Measurements from ENCODE around the gene PTPRG.

The PTPRG gene

DNA sequence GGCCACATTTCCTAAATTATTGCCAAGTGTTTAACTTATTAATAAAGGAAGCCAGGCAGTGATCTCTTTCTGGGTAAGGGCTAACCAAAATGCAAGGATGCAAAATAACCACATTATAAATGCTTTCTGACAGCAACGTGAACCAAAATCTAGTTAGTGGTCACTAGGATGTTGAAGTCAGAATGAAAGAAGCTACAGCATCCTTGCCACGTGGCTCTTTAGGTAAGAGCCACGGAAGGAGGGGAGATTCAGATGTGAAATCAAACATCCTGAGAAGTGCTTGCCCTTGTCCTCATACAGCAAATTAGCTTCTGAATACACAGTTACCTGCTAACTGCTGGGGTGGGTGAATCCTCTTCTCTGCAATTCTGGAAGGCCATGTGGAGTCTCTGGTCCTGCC is 565.7 kb downstream of the PTPRG start:
- no peak for TF ChIP-seq EZH2phosphoT487 (IDR thresholded peaks at IDR 0.05; ENCODE audit: low read depth)
- TF ChIP-seq, protein P1, sequence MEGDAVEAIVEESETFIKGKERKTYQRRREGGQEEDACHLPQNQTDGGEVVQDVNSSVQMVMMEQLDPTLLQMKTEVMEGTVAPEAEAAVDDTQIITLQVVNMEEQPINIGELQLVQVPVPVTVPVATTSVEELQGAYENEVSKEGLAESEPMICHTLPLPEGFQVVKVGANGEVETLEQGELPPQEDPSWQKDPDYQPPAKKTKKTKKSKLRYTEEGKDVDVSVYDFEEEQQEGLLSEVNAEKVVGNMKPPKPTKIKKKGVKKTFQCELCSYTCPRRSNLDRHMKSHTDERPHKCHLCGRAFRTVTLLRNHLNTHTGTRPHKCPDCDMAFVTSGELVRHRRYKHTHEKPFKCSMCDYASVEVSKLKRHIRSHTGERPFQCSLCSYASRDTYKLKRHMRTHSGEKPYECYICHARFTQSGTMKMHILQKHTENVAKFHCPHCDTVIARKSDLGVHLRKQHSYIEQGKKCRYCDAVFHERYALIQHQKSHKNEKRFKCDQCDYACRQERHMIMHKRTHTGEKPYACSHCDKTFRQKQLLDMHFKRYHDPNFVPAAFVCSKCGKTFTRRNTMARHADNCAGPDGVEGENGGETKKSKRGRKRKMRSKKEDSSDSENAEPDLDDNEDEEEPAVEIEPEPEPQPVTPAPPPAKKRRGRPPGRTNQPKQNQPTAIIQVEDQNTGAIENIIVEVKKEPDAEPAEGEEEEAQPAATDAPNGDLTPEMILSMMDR (IDR thresholded peaks at IDR 0.05; ENCODE audit: low read depth, low read length), result no peak
- H3K79me2 ChIP-seq (ENCODE audit: low read length), result no peaks in the 10 kb centered on the region
- H3K4me3 ChIP-seq (ENCODE audit: low read length), result no peak overlapping the region
- H2AFZ ChIP-seq (ENCODE audit: low read depth, low read length), result no peak overlapping the region
- no peaks in the 10 kb centered on the region for H3K36me3 ChIP-seq (replicated peaks; ENCODE audit: low read depth, low read length)
- no peaks in the 10 kb centered on the region for H3K27me3 ChIP-seq (ENCODE audit: low read depth, low read length)
- no peak overlapping the region for H3K27ac ChIP-seq (ENCODE audit: low read length)
- no peak overlapping the region for H3K4me2 ChIP-seq (ENCODE audit: low read length)
- no peak overlapping the region for H3K9ac ChIP-seq (ENCODE audit: low read length)
- H3K4me1 ChIP-seq (ENCODE audit: low read length), result no peaks in the 10 kb centered on the region
- no peaks in the 10 kb centered on the region for H4K20me1 ChIP-seq (ENCODE audit: insufficient read depth, low read length)
- no peaks in the 10 kb centered on the region for H3K9me3 ChIP-seq (ENCODE audit: insufficient read depth, low read length)

DNA sequence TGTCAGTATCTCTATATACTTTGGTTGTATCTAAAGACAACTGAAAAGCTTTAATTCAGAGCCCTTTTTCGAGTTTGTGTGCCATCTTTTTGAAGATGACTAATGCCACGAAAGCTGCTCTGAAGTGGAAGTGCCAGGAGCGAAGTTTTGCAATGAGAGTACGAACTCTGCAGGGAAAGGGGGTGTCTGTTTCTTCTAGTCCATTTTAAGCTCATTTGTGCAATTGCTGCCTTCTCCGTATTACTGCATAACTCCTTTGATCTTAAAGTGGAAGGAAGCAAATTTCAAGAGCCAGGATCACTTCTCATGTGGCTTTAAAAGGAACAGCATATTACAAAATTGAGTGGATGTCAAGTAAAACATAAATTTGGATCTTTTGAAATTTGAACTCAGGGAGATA is 566.7 kb downstream of the PTPRG start:
- Histone ChIP-seq H3K27me3 (ENCODE audit: low read depth, low read length) (no peaks in the 10 kb centered on the region), H3K4me2 (ENCODE audit: low read length) (no peak overlapping the region), H3K36me3 (replicated peaks; ENCODE audit: low read depth, low read length) (no peaks in the 10 kb centered on the region)

DNA sequence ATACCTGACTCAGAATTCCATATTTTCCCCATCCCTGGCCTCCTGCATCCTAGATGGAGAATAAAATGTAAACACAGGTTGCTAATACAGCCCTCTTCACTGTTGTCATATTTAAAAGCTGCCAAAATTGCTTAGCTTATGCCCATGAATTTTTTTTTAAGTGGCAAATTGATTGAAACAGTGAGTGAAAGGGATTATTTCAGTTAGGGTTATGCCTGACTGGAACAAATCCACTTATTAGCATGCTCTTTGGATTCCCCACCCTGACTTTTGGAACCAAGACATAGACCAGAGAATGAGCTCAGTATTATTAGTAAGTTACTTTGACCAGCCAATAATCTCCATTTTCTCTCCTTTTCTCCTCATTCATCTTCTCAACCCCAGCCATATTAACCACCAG is 567.3 kb downstream of the PTPRG start:
- no peak overlapping the region for H3K4me2 ChIP-seq (ENCODE audit: low read length)
- no peak overlapping the region for H3K27ac ChIP-seq (ENCODE audit: low read length)
- H4K20me1 ChIP-seq (ENCODE audit: insufficient read depth, low read length), result no peaks in the 10 kb centered on the region
- no peaks in the 10 kb centered on the region for H3K27me3 ChIP-seq (ENCODE audit: low read depth, low read length)
- TF ChIP-seq, protein P1 (IDR thresholded peaks at IDR 0.05; ENCODE audit: low read depth, low read length), result no peak
- TF ChIP-seq EZH2phosphoT487 (IDR thresholded peaks at IDR 0.05; ENCODE audit: low read depth), result no peak
- H3K9ac ChIP-seq (ENCODE audit: low read length), result no peak overlapping the region
- H3K9me3 ChIP-seq (ENCODE audit: insufficient read depth, low read length), result no peaks in the 10 kb centered on the region
- no peak overlapping the region for H2AFZ ChIP-seq (ENCODE audit: low read depth, low read length)
- no peaks in the 10 kb centered on the region for H3K79me2 ChIP-seq (ENCODE audit: low read length)
- H3K4me3 ChIP-seq (ENCODE audit: low read length), result no peak overlapping the region
- H3K36me3 ChIP-seq (replicated peaks; ENCODE audit: low read depth, low read length), result no peaks in the 10 kb centered on the region
- no peaks in the 10 kb centered on the region for H3K4me1 ChIP-seq (ENCODE audit: low read length)

More for the DNA sequence above, 566.7 kb downstream of the PTPRG start:
- H3K9me3 ChIP-seq (ENCODE audit: insufficient read depth, low read length), result no peaks in the 10 kb centered on the region
- TF ChIP-seq, protein P1 (IDR thresholded peaks at IDR 0.05; ENCODE audit: low read depth, low read length), result no peak
- no peak for TF ChIP-seq EZH2phosphoT487 (IDR thresholded peaks at IDR 0.05; ENCODE audit: low read depth)
- H2AFZ ChIP-seq (ENCODE audit: low read depth, low read length), result no peak overlapping the region
- no peak overlapping the region for H3K4me3 ChIP-seq (ENCODE audit: low read length)
- H3K27ac ChIP-seq (ENCODE audit: low read length), result no peak overlapping the region
- no peak overlapping the region for H3K9ac ChIP-seq (ENCODE audit: low read length)
- H3K79me2 ChIP-seq (ENCODE audit: low read length), result no peaks in the 10 kb centered on the region
- H3K4me1 ChIP-seq (ENCODE audit: low read length), result no peaks in the 10 kb centered on the region
- no peaks in the 10 kb centered on the region for H4K20me1 ChIP-seq (ENCODE audit: insufficient read depth, low read length)

DNA sequence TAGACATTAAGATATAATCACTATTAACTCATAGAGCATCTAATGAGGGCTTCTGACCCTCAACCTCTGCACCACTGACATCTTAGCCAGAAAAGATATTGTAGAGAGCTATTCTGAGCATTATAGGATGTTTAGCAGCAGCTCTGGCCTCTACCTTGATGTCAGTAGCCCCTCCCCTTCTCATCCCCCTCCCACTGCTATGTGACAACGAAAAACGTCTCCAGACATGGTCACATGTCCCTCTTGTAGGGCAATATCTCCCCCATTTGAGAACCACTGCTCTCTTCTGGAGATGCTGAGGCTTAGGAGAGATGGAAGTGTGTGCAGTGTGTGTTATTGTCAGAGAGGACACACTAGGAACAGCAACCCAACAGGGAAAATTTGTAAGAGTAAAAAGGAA is 569.7 kb downstream of the PTPRG start:
- Histone ChIP-seq H3K4me2 (ENCODE audit: low read length) (no peak overlapping the region), H3K36me3 (replicated peaks; ENCODE audit: low read depth, low read length) (no peaks in the 10 kb centered on the region), H4K20me1 (ENCODE audit: insufficient read depth, low read length) (no peaks in the 10 kb centered on the region), H3K4me3 (ENCODE audit: low read length) (no peak overlapping the region), H3K79me2 (ENCODE audit: low read length) (no peaks in the 10 kb centered on the region), H2AFZ (ENCODE audit: low read depth, low read length) (no peak overlapping the region), H3K9me3 (ENCODE audit: insufficient read depth, low read length) (no peaks in the 10 kb centered on the region), H3K4me1 (ENCODE audit: low read length) (no peaks in the 10 kb centered on the region), H3K27ac (ENCODE audit: low read length) (no peak overlapping the region), H3K27me3 (ENCODE audit: low read depth, low read length) (no peaks in the 10 kb centered on the region), H3K9ac (ENCODE audit: low read length) (no peak overlapping the region)
- TF ChIP-seq, protein P1 (IDR thresholded peaks at IDR 0.05; ENCODE audit: low read depth, low read length), result no peak
- no peak for TF ChIP-seq EZH2phosphoT487 (IDR thresholded peaks at IDR 0.05; ENCODE audit: low read depth)

All from OCI-LY3 (cell line).